Measurements from ENCODE around the gene KCNK15. TPM values are rescaled to one million over a fixed set of nuclear protein-coding genes. Genes with fewer than 3 reads are reported as not detected.

Gene KCNK15
- total and polyA plus RNA-seq, 4 donors, result 0.48 to 2.6 (median 1.1) TPM

- 21 to 35% methylated on average over 9 of the region's 9 CpGs for WGBS, 2 donors
- Histone ChIP-seq H3K9ac (ENCODE audit: insufficient read depth in 1 of 2, low read length in 2 of 2) (no peak overlapping the region), H3K27ac (ENCODE audit: low read depth in 1 of 2, low read length in 1 of 2) (peak overlapping the region in 1 of 2 donors; percentile 49), H3K27me3 (ENCODE audit: control insufficient read depth in 3 of 3, insufficient read depth in 3 of 3, low read length in 2 of 3) (no peaks in the 10 kb centered on the region), H3K36me3 (ENCODE audit: control insufficient read depth in 4 of 4, insufficient read depth in 4 of 4, low read length in 4 of 4) (no peaks in the 10 kb centered on the region), H3K4me3 (no peak overlapping the region), H3K9me3 (ENCODE audit: control insufficient read depth in 4 of 4, insufficient read depth in 3 of 4, low read length in 3 of 4) (no peaks in the 10 kb centered on the region), H3K4me1 (ENCODE audit: control insufficient read depth in 5 of 5, insufficient read depth in 5 of 5, low read length in 5 of 5) (peaks cover 7 to 43% (median 11%) of the 10 kb centered on the region in 5 donors)
- TF ChIP-seq, protein P1, sequence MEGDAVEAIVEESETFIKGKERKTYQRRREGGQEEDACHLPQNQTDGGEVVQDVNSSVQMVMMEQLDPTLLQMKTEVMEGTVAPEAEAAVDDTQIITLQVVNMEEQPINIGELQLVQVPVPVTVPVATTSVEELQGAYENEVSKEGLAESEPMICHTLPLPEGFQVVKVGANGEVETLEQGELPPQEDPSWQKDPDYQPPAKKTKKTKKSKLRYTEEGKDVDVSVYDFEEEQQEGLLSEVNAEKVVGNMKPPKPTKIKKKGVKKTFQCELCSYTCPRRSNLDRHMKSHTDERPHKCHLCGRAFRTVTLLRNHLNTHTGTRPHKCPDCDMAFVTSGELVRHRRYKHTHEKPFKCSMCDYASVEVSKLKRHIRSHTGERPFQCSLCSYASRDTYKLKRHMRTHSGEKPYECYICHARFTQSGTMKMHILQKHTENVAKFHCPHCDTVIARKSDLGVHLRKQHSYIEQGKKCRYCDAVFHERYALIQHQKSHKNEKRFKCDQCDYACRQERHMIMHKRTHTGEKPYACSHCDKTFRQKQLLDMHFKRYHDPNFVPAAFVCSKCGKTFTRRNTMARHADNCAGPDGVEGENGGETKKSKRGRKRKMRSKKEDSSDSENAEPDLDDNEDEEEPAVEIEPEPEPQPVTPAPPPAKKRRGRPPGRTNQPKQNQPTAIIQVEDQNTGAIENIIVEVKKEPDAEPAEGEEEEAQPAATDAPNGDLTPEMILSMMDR (IDR thresholded peaks at IDR 0.05; ENCODE audit: control extremely low read depth, extremely low read depth), result no peak
- peak; percentile 92 to 98 (median 96) for DNase-seq
- ATAC-seq (ENCODE audit: insufficient read depth, low FRiP score), result peak; percentile 44
These were observed 42.9 kb upstream of the KCNK15 start for GRCh38 chr20:44702776-44703175.

DNA sequence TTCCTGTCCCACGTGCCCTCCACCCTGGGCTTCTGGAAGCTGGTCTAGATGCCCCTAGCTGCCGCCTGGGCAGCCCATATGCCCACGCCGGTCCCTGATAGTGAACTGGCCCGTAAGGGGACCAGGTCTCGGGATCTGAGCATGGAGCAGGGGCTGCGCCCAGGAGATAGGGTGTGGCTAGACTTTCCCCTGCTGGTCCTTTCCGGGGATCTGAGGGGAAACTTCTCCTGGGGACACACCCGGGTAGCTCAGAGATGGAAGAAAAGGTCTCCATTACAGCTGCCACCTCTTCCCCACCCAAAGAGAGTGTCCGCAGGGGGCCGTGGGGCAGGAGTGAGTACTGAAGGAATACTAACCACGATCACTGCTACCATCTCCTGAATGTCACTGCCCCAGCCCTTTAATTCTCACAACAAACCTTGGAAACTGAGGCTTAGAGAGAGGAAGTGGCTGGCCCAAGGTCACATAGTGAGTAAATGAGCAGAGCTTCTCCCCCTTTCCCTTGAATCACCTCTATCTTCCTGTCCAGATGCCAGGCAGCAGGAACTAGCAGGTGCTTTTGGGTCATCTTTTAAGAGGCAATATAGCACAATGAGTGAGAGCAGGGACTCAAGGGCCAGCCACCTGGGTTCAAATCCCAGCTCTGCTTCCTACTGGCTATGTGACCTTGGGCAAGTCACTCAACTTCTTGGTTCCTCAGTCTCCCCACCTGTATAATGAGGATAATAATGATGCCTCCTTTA lies 42.3 kb upstream of the KCNK15 start:
- ATAC-seq (ENCODE audit: insufficient read depth, low FRiP score), result no peak
- WGBS, 2 donors, result 62 to 74% methylated on average over 12 of the region's 12 CpGs
- no peaks in the 10 kb centered on the region for H3K9me3 ChIP-seq (ENCODE audit: control insufficient read depth in 4 of 4, insufficient read depth in 3 of 4, low read length in 3 of 4)
- H3K4me1 ChIP-seq (ENCODE audit: control insufficient read depth in 5 of 5, insufficient read depth in 5 of 5, low read length in 5 of 5), result peaks cover 7 to 43% (median 11%) of the 10 kb centered on the region in 5 donors
- H3K9ac ChIP-seq (ENCODE audit: insufficient read depth in 1 of 2, low read length in 2 of 2), result no peak overlapping the region
- H3K4me3 ChIP-seq, result no peak overlapping the region
- peak overlapping the region in 1 of 2 donors; percentile 9 for H3K27ac ChIP-seq (ENCODE audit: low read depth in 1 of 2, low read length in 1 of 2)
- H3K27me3 ChIP-seq (ENCODE audit: control insufficient read depth in 3 of 3, insufficient read depth in 3 of 3, low read length in 2 of 3), result no peaks in the 10 kb centered on the region
- TF ChIP-seq, protein P1 (IDR thresholded peaks at IDR 0.05; ENCODE audit: control extremely low read depth, extremely low read depth), result no peak
- H3K36me3 ChIP-seq (ENCODE audit: control insufficient read depth in 4 of 4, insufficient read depth in 4 of 4, low read length in 4 of 4), result no peaks in the 10 kb centered on the region
- DNase-seq, result no peak

GRCh38 chr20:44703956-44704488 lies 41.6 kb upstream of the KCNK15 start:
- 88 to 90% methylated on average over 9 of the region's 9 CpGs for WGBS, 2 donors
- H3K27me3 ChIP-seq (ENCODE audit: control insufficient read depth in 3 of 3, insufficient read depth in 3 of 3, low read length in 2 of 3), result no peaks in the 10 kb centered on the region
- no peak overlapping the region for H3K9ac ChIP-seq (ENCODE audit: insufficient read depth in 1 of 2, low read length in 2 of 2)
- H3K4me1 ChIP-seq (ENCODE audit: control insufficient read depth in 5 of 5, insufficient read depth in 5 of 5, low read length in 5 of 5), result peaks cover 7 to 43% (median 11%) of the 10 kb centered on the region in 5 donors
- TF ChIP-seq, protein P1 (IDR thresholded peaks at IDR 0.05; ENCODE audit: control extremely low read depth, extremely low read depth), result no peak
- no peak overlapping the region for H3K4me3 ChIP-seq
- H3K36me3 ChIP-seq (ENCODE audit: control insufficient read depth in 4 of 4, insufficient read depth in 4 of 4, low read length in 4 of 4), result no peaks in the 10 kb centered on the region
- DNase-seq, result no peak
- ATAC-seq (ENCODE audit: insufficient read depth, low FRiP score), result no peak
- H3K27ac ChIP-seq (ENCODE audit: low read depth in 1 of 2, low read length in 1 of 2), result no peak overlapping the region
- no peaks in the 10 kb centered on the region for H3K9me3 ChIP-seq (ENCODE audit: control insufficient read depth in 4 of 4, insufficient read depth in 3 of 4, low read length in 3 of 4)
